Keratinocyte (primary cell): ENCODE data around the gene ANGEL2. TPM values are rescaled to one million over a fixed set of nuclear protein-coding genes. Genes with fewer than 3 reads are reported as not detected.

ENCODE experiments used
- DNase-seq: peaks from one replicate; pipeline ENCODE4 v3.0.0-alpha.2; 2011; ENCODE audit warnings: low read depth, missing footprints, low spot score
- FAIRE-seq: peaks from 2 replicates; lab custom pipeline; 2011; peaks lifted over from hg19 to GRCh38; lab: Jason Lieb, UNC
- H2AFZ ChIP-seq: 2 replicates; pipeline ENCODE4 v1.6.0; 2012; ENCODE audit warnings: low read length, control low read depth, inconsistent platforms; ENCODE audit not compliant: control insufficient read depth
- H3K27ac ChIP-seq: 2 replicates; pipeline ENCODE4 v1.5.1; 2011; ENCODE audit warnings: low read length; ENCODE audit not compliant: control insufficient read depth, insufficient read depth
- H3K27me3 ChIP-seq: 3 replicates; pipeline ENCODE4 v1.6.0; 2011; ENCODE audit warnings: low read length; ENCODE audit not compliant: control insufficient read depth, insufficient read depth; ENCODE audit errors: extremely low read depth
- H3K36me3 ChIP-seq, 2 experiments: 2 replicates in 1 of 2; 3 replicates in 1 of 2; pipeline ENCODE4 v1.5.1; 2011; ENCODE audit warnings: low read length in 2 of 2, mild to moderate bottlenecking in 1 of 2; ENCODE audit not compliant: control insufficient read depth in 2 of 2, insufficient read depth in 2 of 2; ENCODE audit errors: extremely low read depth in 1 of 2
- H3K4me1 ChIP-seq: 3 replicates; pipeline ENCODE4 v1.5.1; 2011; ENCODE audit warnings: low read length; ENCODE audit not compliant: control insufficient read depth, insufficient read depth; ENCODE audit errors: extremely low read depth
- H3K4me2 ChIP-seq: 3 replicates; pipeline ENCODE4 v1.6.0; 2011; ENCODE audit warnings: low read depth, low read length; ENCODE audit not compliant: control insufficient read depth, insufficient read depth; ENCODE audit errors: extremely low read depth
- H3K4me3 ChIP-seq, 3 experiments: fragments of 200-600 bp in 1 of 3; sonication (generic) in 1 of 3; 2 replicates in 2 of 3; 3 replicates in 1 of 3; pipeline ENCODE4 v1.5.1; 2011 to 2016; ENCODE audit warnings: low read length in 3 of 3, mild to moderate bottlenecking in 3 of 3, control low read depth in 2 of 3, inconsistent platforms in 1 of 3, low read depth in 1 of 3, mixed read lengths in 1 of 3, mixed run types in 1 of 3, moderate library complexity in 1 of 3; ENCODE audit not compliant: control insufficient read depth in 2 of 3, insufficient read depth in 2 of 3; ENCODE audit errors: extremely low read depth in 1 of 3
- H3K79me2 ChIP-seq: 2 replicates; pipeline ENCODE4 v1.6.0; 2012; ENCODE audit warnings: low read length; ENCODE audit not compliant: control insufficient read depth, insufficient read depth
- H3K9ac ChIP-seq: 3 replicates; pipeline ENCODE4 v1.6.0; 2011; ENCODE audit warnings: low read length; ENCODE audit not compliant: control insufficient read depth, insufficient read depth; ENCODE audit errors: extremely low read depth
- H3K9me1 ChIP-seq: 3 replicates; pipeline ENCODE4 v1.6.0; 2011; ENCODE audit warnings: low read length; ENCODE audit not compliant: control insufficient read depth, insufficient read depth; ENCODE audit errors: extremely low read depth
- H3K9me3 ChIP-seq: 2 replicates; pipeline ENCODE4 v1.5.1; 2012; ENCODE audit warnings: low read depth, low read length; ENCODE audit not compliant: control insufficient read depth
- H4K20me1 ChIP-seq: 3 replicates; pipeline ENCODE4 v1.6.0; 2011; ENCODE audit warnings: low read length; ENCODE audit not compliant: control insufficient read depth, insufficient read depth; ENCODE audit errors: extremely low read depth
- EZH2 ChIP-seq: IDR thresholded peaks from one replicate; pipeline ENCODE4 v1.6.1; 2012; ENCODE audit warnings: inconsistent platforms, mild to moderate bottlenecking, low read length, moderate library complexity
- dilution Hi-C: fragments of 300-500 bp; cut with MboI; formaldehyde crosslinking; loops from one replicate; pipeline ENCODE4 v1.7.0; 2020; ENCODE audit warnings: low sequenced_read_pairs; ENCODE audit not compliant: extremely low pct_ligation_motif_present
- polyA plus RNA-seq, 5 experiments: library from polyadenylated mRNA; depleted of rRNA in 3 of 5; stranded (reverse) in 3 of 5; stranded (forward) in 1 of 5; unstranded in 1 of 5; fragments of >200 nt; gene quantifications; 1 replicate in 1 of 5; 2 replicates in 3 of 5; 3 replicates in 1 of 5; pipeline versions ENCODE4 v1.2.1 to v1.2.3, GENCODE V29; 2011 to 2012; ENCODE audit warnings: missing spikeins in 2 of 5, low read depth in 1 of 5, low replicate concordance in 1 of 5
- TF ChIP-seq, protein P1 (sequence below), 3 experiments: IDR thresholded peaks in 1 of 3; conservative IDR thresholded peaks in 1 of 3; optimal IDR thresholded peaks in 1 of 3; 2 replicates in 2 of 3; 3 replicates in 1 of 3; pipeline versions ENCODE3 to v1.5.1; 2011; ENCODE audit warnings: low read length in 3 of 3, mild to moderate bottlenecking in 3 of 3, moderate library complexity in 2 of 3, control low read depth in 1 of 3, inconsistent platforms in 1 of 3; ENCODE audit not compliant: insufficient read depth in 2 of 3; ENCODE audit errors: extremely low read depth in 1 of 3

The ANGEL2 gene
- polyA plus RNA-seq, 1 donor (not counting 4 experiments of a cell fraction or from before 2014, with no cell fraction given): 25.6 TPM

DNA sequence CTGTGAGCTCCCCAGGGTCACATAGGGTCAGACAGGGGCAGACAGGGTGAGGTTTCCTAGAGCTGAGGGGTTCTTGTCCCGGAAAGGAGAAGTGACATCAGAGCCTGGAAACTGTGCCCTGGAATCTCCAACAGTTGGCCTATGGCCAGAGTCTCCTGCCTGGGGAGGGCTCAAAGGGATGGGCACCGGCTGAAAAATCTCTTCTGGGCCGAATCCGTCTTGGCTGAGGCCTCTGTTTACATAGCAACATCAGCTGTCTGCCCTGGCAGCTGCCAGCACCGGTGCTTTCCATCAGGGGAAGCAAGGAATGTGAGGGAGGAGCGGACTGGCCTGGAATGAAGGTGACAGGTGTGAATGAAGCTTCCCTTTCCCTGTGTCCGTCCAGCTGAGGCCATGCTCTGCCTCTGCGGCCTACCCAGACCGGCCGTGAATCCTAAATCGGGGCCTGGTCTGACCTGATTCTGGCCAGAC is 34.6 kb downstream of the ANGEL2 start:
- H3K4me2 ChIP-seq: no peak overlapping the region
- no peaks in the 10 kb centered on the region for H3K27me3 ChIP-seq
- no peaks in the 10 kb centered on the region for H3K9me3 ChIP-seq
- H4K20me1 ChIP-seq: no peaks in the 10 kb centered on the region
- no peak overlapping the region for H3K9ac ChIP-seq
- H3K27ac ChIP-seq: no peak overlapping the region
- H3K4me3 ChIP-seq: no peak overlapping the region
- H3K9me1 ChIP-seq: no peaks in the 10 kb centered on the region
- FAIRE-seq (no peak), DNase-seq (no peak)
- H3K79me2 ChIP-seq: no peaks in the 10 kb centered on the region
- TF ChIP-seq, protein P1, sequence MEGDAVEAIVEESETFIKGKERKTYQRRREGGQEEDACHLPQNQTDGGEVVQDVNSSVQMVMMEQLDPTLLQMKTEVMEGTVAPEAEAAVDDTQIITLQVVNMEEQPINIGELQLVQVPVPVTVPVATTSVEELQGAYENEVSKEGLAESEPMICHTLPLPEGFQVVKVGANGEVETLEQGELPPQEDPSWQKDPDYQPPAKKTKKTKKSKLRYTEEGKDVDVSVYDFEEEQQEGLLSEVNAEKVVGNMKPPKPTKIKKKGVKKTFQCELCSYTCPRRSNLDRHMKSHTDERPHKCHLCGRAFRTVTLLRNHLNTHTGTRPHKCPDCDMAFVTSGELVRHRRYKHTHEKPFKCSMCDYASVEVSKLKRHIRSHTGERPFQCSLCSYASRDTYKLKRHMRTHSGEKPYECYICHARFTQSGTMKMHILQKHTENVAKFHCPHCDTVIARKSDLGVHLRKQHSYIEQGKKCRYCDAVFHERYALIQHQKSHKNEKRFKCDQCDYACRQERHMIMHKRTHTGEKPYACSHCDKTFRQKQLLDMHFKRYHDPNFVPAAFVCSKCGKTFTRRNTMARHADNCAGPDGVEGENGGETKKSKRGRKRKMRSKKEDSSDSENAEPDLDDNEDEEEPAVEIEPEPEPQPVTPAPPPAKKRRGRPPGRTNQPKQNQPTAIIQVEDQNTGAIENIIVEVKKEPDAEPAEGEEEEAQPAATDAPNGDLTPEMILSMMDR (optimal IDR thresholded peaks at IDR 0.05 in 1 of 3, IDR thresholded peaks at IDR 0.05 in 1 of 3, conservative IDR thresholded peaks at IDR 0.05 in 1 of 3; ENCODE audit: extremely low read depth in 1 of 3, insufficient read depth in 2 of 3, low read length in 3 of 3): no peak
- TF ChIP-seq EZH2: no peak
- no peaks in the 10 kb centered on the region for H3K4me1 ChIP-seq
- H2AFZ ChIP-seq: no peak overlapping the region
- dilution Hi-C loops: no loop called here
- H3K36me3 ChIP-seq: no peaks in the 10 kb centered on the region

DNA sequence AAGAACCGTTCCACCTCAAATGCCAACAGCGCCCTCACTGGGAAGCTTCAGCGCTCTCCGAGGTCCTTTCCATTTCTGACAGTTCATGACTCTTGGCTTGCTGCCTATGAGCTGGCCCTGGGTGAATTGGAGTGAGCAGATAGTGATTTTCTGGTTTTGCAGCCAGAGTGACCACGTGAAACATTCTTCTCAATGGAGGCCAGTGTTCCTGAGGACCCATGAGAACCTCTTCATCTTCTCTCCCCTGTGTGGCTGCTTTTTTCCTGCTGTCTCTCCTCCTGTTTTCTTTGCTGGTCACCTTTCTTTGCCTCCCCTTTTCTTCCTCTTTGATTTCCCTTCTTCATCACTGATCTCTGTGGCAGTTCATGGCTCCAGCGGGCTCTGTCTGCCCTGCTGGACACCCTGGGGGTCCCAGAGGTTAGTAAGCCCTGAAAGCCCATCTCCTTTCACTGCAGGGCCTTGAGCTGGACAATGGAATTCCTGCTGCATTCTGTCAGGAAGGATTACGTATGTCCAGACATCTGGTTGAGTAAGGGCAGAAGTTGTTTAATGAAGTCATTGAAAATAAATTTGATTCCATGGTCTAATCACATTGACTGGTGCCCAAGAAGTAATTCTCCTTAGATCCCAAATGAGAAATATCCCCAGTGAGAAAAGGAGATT is 35.4 kb downstream of the ANGEL2 start:
- dilution Hi-C loops: no loop called here
- FAIRE-seq (no peak), DNase-seq (no peak)
- Histone ChIP-seq H3K36me3 (no peaks in the 10 kb centered on the region), H4K20me1 (no peaks in the 10 kb centered on the region), H3K27me3 (no peaks in the 10 kb centered on the region), H3K9me3 (no peaks in the 10 kb centered on the region), H3K4me1 (no peaks in the 10 kb centered on the region), H3K27ac (no peak overlapping the region), H3K4me3 (no peak overlapping the region), H3K4me2 (no peak overlapping the region), H2AFZ (no peak overlapping the region), H3K9me1 (no peaks in the 10 kb centered on the region), H3K9ac (no peak overlapping the region), H3K79me2 (no peaks in the 10 kb centered on the region)
- TF ChIP-seq, protein P1 (optimal IDR thresholded peaks at IDR 0.05 in 1 of 3, IDR thresholded peaks at IDR 0.05 in 1 of 3, conservative IDR thresholded peaks at IDR 0.05 in 1 of 3; ENCODE audit: extremely low read depth in 1 of 3, insufficient read depth in 2 of 3, low read length in 3 of 3): no peak
- no peak for TF ChIP-seq EZH2
